ENCODE measurements around the gene HTD2.
A peak's percentile ranks its signal among the peaks of the same experiment; 100 is the strongest.

HTD2 gene

GRCh38 chr3:58271901-58272501, 34.3 kb upstream of the HTD2 start:
- TF ChIP-seq TAF1 (IDR thresholded peaks at IDR 0.05; ENCODE audit: borderline replicate concordance, insufficient read depth, low read length) (no peak), SIN3A (IDR thresholded peaks at IDR 0.05; ENCODE audit: borderline replicate concordance, insufficient read depth, low read length) (no peak), POLR2AphosphoS5 (IDR thresholded peaks at IDR 0.05; ENCODE audit: low read depth, low read length) (no peak), FOXP2 (optimal IDR thresholded peaks at IDR 0.05; ENCODE audit: borderline replicate concordance, extremely low read depth, extremely low read length, insufficient read depth) (no peak), REST (IDR thresholded peaks at IDR 0.05; ENCODE audit: insufficient read depth in 1 of 2, low read depth in 2 of 2, low read length in 2 of 2) (no peak)

- TF ChIP-seq TAF1 (IDR thresholded peaks at IDR 0.05; ENCODE audit: borderline replicate concordance, insufficient read depth, low read length) (no peak), FOXP2 (optimal IDR thresholded peaks at IDR 0.05; ENCODE audit: borderline replicate concordance, extremely low read depth, extremely low read length, insufficient read depth) (no peak), REST (IDR thresholded peaks at IDR 0.05; ENCODE audit: insufficient read depth in 1 of 2, low read depth in 2 of 2, low read length in 2 of 2) (no peak), SIN3A (IDR thresholded peaks at IDR 0.05; ENCODE audit: borderline replicate concordance, insufficient read depth, low read length) (no peak), POLR2AphosphoS5 (IDR thresholded peaks at IDR 0.05; ENCODE audit: low read depth, low read length) (no peak)
Measured at GRCh38 chr3:58272891-58273290, 33.4 kb upstream of the HTD2 start.

- TF ChIP-seq FOXP2 (optimal IDR thresholded peaks at IDR 0.05; ENCODE audit: borderline replicate concordance, extremely low read depth, extremely low read length, insufficient read depth) (peak; percentile 9), REST (IDR thresholded peaks at IDR 0.05; ENCODE audit: insufficient read depth in 1 of 2, low read depth in 2 of 2, low read length in 2 of 2) (no peak)
Measured at GRCh38 chr3:58274027-58274614, 32.2 kb upstream of the HTD2 start.

DNA sequence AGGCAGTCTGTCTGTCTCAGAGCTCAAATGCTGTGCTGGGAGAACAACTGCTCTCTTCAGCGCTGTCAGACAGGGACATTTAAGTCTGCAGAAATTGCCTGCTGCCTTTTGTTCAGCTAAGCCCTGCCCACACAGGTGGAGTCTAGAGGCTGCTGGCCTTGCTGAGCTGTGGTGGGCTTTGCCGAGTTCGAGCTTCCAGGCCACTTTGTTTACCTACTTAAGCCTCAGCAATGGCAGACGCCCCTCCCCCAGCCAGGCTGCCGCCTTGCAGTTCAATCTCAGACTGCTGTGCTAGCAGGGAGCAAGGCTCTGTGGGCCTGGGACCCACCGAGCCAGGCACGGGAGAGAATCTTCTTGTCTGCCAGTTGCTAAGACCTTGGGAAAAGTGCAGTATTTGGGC, 25.3 kb upstream of the HTD2 start:
- TF ChIP-seq FOXP2 (optimal IDR thresholded peaks at IDR 0.05; ENCODE audit: borderline replicate concordance, extremely low read depth, extremely low read length, insufficient read depth) (no peak), REST (IDR thresholded peaks at IDR 0.05; ENCODE audit: insufficient read depth in 1 of 2, low read depth in 2 of 2, low read length in 2 of 2) (no peak), POLR2AphosphoS5 (IDR thresholded peaks at IDR 0.05; ENCODE audit: low read depth, low read length) (no peak), TAF1 (IDR thresholded peaks at IDR 0.05; ENCODE audit: borderline replicate concordance, insufficient read depth, low read length) (no peak), SIN3A (IDR thresholded peaks at IDR 0.05; ENCODE audit: borderline replicate concordance, insufficient read depth, low read length) (no peak)

DNA sequence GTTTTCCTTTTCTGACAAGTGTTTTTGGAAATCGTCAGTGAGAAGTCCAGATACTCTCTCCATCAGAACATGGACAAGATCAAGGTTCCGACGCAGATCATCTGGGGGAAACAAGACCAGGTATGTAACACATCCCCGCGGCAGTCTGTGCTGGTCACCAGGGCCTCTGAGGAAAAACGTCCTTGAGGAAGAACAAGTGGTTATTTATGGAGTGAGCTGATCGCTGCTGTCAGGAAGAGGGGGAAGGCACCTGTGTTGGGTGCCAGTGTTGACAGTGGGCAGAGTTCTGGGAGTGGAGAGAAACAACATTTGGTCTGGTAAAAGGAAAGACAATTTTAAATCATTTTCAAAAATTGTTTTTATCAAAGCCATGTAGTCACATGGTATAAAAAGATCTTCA, 21.0 kb upstream of the HTD2 start:
- TF ChIP-seq FOXP2 (optimal IDR thresholded peaks at IDR 0.05; ENCODE audit: borderline replicate concordance, extremely low read depth, extremely low read length, insufficient read depth), result no peak
- TF ChIP-seq POLR2AphosphoS5 (IDR thresholded peaks at IDR 0.05; ENCODE audit: low read depth, low read length), result no peak
- TF ChIP-seq SIN3A (IDR thresholded peaks at IDR 0.05; ENCODE audit: borderline replicate concordance, insufficient read depth, low read length), result no peak
- TF ChIP-seq REST (IDR thresholded peaks at IDR 0.05; ENCODE audit: insufficient read depth in 1 of 2, low read depth in 2 of 2, low read length in 2 of 2), result no peak
- no peak for TF ChIP-seq TAF1 (IDR thresholded peaks at IDR 0.05; ENCODE audit: borderline replicate concordance, insufficient read depth, low read length)
